ENCODE data around the gene PHLDB1. TPM values are rescaled to one million over a fixed set of nuclear protein-coding genes. Genes with fewer than 3 reads are reported as not detected.
A peak's percentile ranks its signal among the peaks of the same experiment; 100 is the strongest.

PHLDB1 gene
- total RNA-seq, 1 donor from 2014 or later = 65.8 TPM

GRCh38 chr11:118622376-118623268, 15.2 kb downstream of the PHLDB1 start:
- DNase-seq = peak; percentile 42

- no peak for DNase-seq
Observed at GRCh38 chr11:118623269-118623655, 15.8 kb downstream of the PHLDB1 start.

- peak; percentile 27 for DNase-seq
Observed at GRCh38 chr11:118625036-118625690, 17.7 kb downstream of the PHLDB1 start.

- DNase-seq = peak; percentile 10
Observed at GRCh38 chr11:118625976-118626375, 18.6 kb downstream of the PHLDB1 start.

GRCh38 chr11:118627566-118627965, 20.2 kb downstream of the PHLDB1 start:
- DNase-seq = no peak

- DNase-seq = no peak
Observed at GRCh38 chr11:118628031-118628430, 20.6 kb downstream of the PHLDB1 start.

GRCh38 chr11:118628432-118628831, 21.0 kb downstream of the PHLDB1 start:
- DNase-seq = no peak

GRCh38 chr11:118628861-118629549, 21.6 kb downstream of the PHLDB1 start:
- no peak for DNase-seq

GRCh38 chr11:118629761-118630661, 22.6 kb downstream of the PHLDB1 start:
- no peak for DNase-seq

- no peak for DNase-seq
Observed at GRCh38 chr11:118631142-118631909, 23.9 kb downstream of the PHLDB1 start.

GRCh38 chr11:118632577-118633318, 25.3 kb downstream of the PHLDB1 start:
- no peak for DNase-seq

GRCh38 chr11:118633319-118633690, 25.9 kb downstream of the PHLDB1 start:
- no peak for DNase-seq

- peak; percentile 19 for DNase-seq
Observed at GRCh38 chr11:118633979-118634378, 26.6 kb downstream of the PHLDB1 start.

GRCh38 chr11:118634431-118635236, 27.2 kb downstream of the PHLDB1 start:
- peak; percentile 22 for DNase-seq

- no peak for DNase-seq
Observed at GRCh38 chr11:118635237-118635591, 27.8 kb downstream of the PHLDB1 start.

- DNase-seq = no peak
Observed at GRCh38 chr11:118635642-118636041, 28.2 kb downstream of the PHLDB1 start.

GRCh38 chr11:118636569-118637290, 29.3 kb downstream of the PHLDB1 start:
- no peak for DNase-seq

GRCh38 chr11:118638726-118639125, 31.3 kb downstream of the PHLDB1 start:
- DNase-seq = no peak

GRCh38 chr11:118639899-118640298, 32.5 kb downstream of the PHLDB1 start:
- DNase-seq = no peak
